GM19468 (cell line): ENCODE data around the gene PDCD2L.
"Not testable (repeated sequence)": the region's sequence is repeated elsewhere in the genome, so short reads cannot be mapped to it uniquely, and the experiment has no call there.

ENCODE experiments used
- ATAC-seq: cut with Tn5 transposase; IDR thresholded peaks from one replicate; pipeline ENCODE4 v1.9.1; 2021; ENCODE audit warnings: mild to moderate bottlenecking, moderate library complexity, moderate number of reproducible peaks; ENCODE audit not compliant: unreplicated experiment; ENCODE audit errors: extremely low read depth

Gene PDCD2L

GRCh38 chr19:34404109-34404909, at the start of gene PDCD2L:
Gene PDCD2L, plus strand, starts transcription at chr19:34404399. Its CDS starts 32 bp downstream, at chr19:34404431.
- ATAC-seq, result no peak

GRCh38 chr19:34355201-34355600, 49.0 kb upstream of the PDCD2L start:
- no peak for ATAC-seq

- ATAC-seq, result no peak
Measured at GRCh38 chr19:34356875-34357274, 47.3 kb upstream of the PDCD2L start.

- ATAC-seq, result no peak
Measured at GRCh38 chr19:34357431-34357830, 46.8 kb upstream of the PDCD2L start.

- peak; percentile 92 for ATAC-seq
Measured at GRCh38 chr19:34359140-34359953, 44.9 kb upstream of the PDCD2L start.

GRCh38 chr19:34359954-34360315, 44.3 kb upstream of the PDCD2L start:
- ATAC-seq, result no peak

GRCh38 chr19:34360354-34360909, 43.8 kb upstream of the PDCD2L start:
- no peak for ATAC-seq

- ATAC-seq, result no peak
Measured at GRCh38 chr19:34362679-34363069, 41.5 kb upstream of the PDCD2L start.

GRCh38 chr19:34363094-34363493, 41.1 kb upstream of the PDCD2L start:
- no peak for ATAC-seq

- no peak for ATAC-seq
Measured at GRCh38 chr19:34363930-34364329, 40.3 kb upstream of the PDCD2L start.

GRCh38 chr19:34364462-34364829, 39.8 kb upstream of the PDCD2L start:
- no peak for ATAC-seq

- no peak for ATAC-seq
Measured at GRCh38 chr19:34364830-34365462, 39.3 kb upstream of the PDCD2L start, which contains the start of gene GPI. Gene GPI, plus strand, starts transcription at chr19:34365196. Its CDS starts 71 bp downstream, at chr19:34365267.

- ATAC-seq, result no peak
Measured at GRCh38 chr19:34365463-34366401, 38.5 kb upstream of the PDCD2L start.

GRCh38 chr19:34366738-34367623, 37.2 kb upstream of the PDCD2L start:
- ATAC-seq, result no peak

- no peak for ATAC-seq
Measured at GRCh38 chr19:34367624-34367957, 36.6 kb upstream of the PDCD2L start.

- ATAC-seq, result no peak
Measured at GRCh38 chr19:34368338-34368737, 35.9 kb upstream of the PDCD2L start.

GRCh38 chr19:34369166-34369565, 35.0 kb upstream of the PDCD2L start:
- not testable (repeated sequence) for ATAC-seq

GRCh38 chr19:34370117-34370516, 34.1 kb upstream of the PDCD2L start:
- no peak for ATAC-seq

GRCh38 chr19:34370983-34371382, 33.2 kb upstream of the PDCD2L start:
- ATAC-seq, result no peak
